Measurements from ENCODE around the gene RAB40A. TPM values are rescaled to one million over a fixed set of nuclear protein-coding genes. Genes with fewer than 3 reads are reported as not detected.

The RAB40A gene, protein sequence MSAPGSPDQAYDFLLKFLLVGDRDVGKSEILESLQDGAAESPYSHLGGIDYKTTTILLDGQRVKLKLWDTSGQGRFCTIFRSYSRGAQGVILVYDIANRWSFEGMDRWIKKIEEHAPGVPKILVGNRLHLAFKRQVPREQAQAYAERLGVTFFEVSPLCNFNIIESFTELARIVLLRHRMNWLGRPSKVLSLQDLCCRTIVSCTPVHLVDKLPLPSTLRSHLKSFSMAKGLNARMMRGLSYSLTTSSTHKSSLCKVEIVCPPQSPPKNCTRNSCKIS
- 1 to 10 TPM in 1 of 4 donors, under 1 TPM in 3; 0.66 to 1.7 (median 0.83) TPM for total RNA-seq
- polyA plus RNA-seq, result under 1 TPM in 1 of 3 donors, not detected in 2; 0.12 TPM

DNA sequence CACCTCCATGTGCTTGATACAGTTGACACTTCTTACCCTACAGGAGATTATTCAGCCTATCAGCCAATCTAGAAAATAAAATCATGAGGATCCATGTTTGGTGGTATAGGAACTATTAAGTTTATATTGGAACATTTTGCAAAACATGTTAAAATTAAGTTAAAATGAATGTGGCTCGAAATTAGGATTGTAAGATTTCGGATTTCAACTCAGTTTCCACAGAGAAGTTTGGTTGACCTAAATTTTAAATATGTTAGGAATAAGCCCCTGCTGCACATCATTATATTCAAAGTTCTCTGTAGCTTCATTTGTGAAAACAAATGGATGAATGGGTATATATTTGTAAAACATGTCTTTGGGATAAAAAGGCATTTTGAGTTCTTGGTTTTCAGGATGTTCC lies at the start of gene RAB40A:
TSS of gene RAB40A (minus strand) at position 101 of the 400 bp plus-strand sequence. CDS start 18,733 bp downstream, outside the sequence.
- Histone ChIP-seq H3K9me3 (no peaks in the 10 kb centered on the region), H3K4me3 (no peak within 1 kb of the TSS), H3K4me1 (no peaks in the 10 kb centered on the region), H3K27me3 (no peaks in the 10 kb centered on the region), H3K36me3 (no peaks in the 10 kb centered on the region), H3K27ac (no peak within 1 kb of the TSS)
- intact Hi-C loops (cut with DNase I), result no loop called here
- no peak for DNase-seq
- 86 to 87% methylated on average over 2 of the region's 2 CpGs for WGBS, 2 donors
- no peak for TF ChIP-seq POLR2A (IDR thresholded peaks at IDR 0.05)

DNA sequence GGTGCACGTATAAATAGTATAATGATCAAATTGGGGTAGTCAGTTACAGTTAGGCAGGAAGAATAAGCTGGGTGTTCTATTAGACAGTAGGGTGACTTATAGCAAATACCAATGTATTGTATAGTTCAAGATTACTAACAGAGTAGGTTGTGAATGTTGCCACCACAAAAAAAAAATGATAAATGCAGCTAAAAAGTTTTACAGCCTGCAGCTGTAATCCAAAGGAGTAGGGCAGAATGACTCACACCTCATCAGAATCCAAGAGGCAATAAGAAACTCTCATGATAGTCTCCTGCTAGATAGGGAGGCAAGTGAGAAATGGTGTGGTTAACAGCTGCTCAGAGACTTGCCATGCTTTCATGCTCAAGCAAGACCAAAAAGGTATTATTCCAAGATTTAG lies 46.5 kb upstream of the RAB40A start:
- Histone ChIP-seq H3K4me1 (no peaks in the 10 kb centered on the region), H3K4me3 (no peak overlapping the region), H3K27ac (no peak overlapping the region), H3K36me3 (no peaks in the 10 kb centered on the region), H3K27me3 (no peaks in the 10 kb centered on the region), H3K9me3 (no peaks in the 10 kb centered on the region)
- intact Hi-C loops (cut with DNase I), result no loop called here
- no peak for DNase-seq
- WGBS, 2 donors, result 46 to 64% methylated on average over 1 of the region's 1 CpG
- TF ChIP-seq, protein P1, sequence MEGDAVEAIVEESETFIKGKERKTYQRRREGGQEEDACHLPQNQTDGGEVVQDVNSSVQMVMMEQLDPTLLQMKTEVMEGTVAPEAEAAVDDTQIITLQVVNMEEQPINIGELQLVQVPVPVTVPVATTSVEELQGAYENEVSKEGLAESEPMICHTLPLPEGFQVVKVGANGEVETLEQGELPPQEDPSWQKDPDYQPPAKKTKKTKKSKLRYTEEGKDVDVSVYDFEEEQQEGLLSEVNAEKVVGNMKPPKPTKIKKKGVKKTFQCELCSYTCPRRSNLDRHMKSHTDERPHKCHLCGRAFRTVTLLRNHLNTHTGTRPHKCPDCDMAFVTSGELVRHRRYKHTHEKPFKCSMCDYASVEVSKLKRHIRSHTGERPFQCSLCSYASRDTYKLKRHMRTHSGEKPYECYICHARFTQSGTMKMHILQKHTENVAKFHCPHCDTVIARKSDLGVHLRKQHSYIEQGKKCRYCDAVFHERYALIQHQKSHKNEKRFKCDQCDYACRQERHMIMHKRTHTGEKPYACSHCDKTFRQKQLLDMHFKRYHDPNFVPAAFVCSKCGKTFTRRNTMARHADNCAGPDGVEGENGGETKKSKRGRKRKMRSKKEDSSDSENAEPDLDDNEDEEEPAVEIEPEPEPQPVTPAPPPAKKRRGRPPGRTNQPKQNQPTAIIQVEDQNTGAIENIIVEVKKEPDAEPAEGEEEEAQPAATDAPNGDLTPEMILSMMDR (IDR thresholded peaks at IDR 0.05), result no peak
- TF ChIP-seq POLR2AphosphoS5 (IDR thresholded peaks at IDR 0.05) (no peak), EP300 (IDR thresholded peaks at IDR 0.05) (no peak), POLR2A (IDR thresholded peaks at IDR 0.05) (no peak)

DNA sequence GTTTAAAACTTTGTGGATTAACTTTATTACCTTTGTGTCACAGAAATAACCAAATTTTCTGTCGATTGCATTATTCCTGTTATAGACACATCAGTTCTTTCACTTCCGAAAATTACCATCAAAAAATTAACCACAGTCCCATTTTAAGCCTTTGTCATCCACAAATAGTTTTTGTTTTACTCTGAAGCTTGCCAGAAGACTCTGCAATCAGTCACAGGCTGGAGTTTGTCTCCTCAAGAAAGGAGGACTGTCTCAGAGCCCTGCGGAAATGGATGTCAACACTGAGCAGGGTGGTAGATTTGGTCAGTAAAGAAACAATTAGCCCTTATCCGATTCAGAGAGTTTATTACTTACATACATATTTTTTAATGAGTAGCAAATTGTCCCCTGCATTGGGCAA lies 45.9 kb upstream of the RAB40A start:
- TF ChIP-seq, protein P1 (IDR thresholded peaks at IDR 0.05), result no peak
- TF ChIP-seq POLR2AphosphoS5 (IDR thresholded peaks at IDR 0.05) (no peak), EP300 (IDR thresholded peaks at IDR 0.05) (no peak), POLR2A (IDR thresholded peaks at IDR 0.05) (no peak)
- Histone ChIP-seq H3K27ac (no peak overlapping the region), H3K9me3 (no peaks in the 10 kb centered on the region), H3K4me1 (no peaks in the 10 kb centered on the region), H3K27me3 (no peaks in the 10 kb centered on the region), H3K4me3 (no peak overlapping the region), H3K36me3 (no peaks in the 10 kb centered on the region)
- intact Hi-C loops (cut with DNase I), result no loop called here
- 74 to 76% methylated on average over 4 of the region's 4 CpGs for WGBS, 2 donors
- no peak for DNase-seq

DNA sequence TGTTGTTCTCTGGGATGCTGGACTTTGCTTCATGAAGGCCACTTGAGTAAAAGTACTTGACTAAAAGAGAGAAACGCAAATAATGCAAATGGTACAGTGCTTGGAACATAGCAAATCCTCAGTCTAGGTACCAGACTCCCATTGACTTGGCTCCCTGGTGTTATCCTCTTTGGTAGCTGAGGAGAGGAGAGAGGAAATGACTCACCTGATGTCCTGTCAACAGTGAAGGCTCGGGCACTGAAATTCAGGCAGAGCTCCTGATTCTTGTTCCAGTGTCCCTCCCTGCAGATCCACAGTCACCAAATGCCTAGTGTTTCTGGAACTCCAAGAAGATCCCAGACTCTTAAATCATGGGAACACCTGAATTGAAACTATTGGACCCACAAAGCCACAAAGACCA lies 43.5 kb upstream of the RAB40A start:
- Histone ChIP-seq H3K27ac (no peak overlapping the region), H3K9me3 (no peaks in the 10 kb centered on the region), H3K4me1 (no peaks in the 10 kb centered on the region), H3K36me3 (no peaks in the 10 kb centered on the region), H3K4me3 (no peak overlapping the region), H3K27me3 (no peaks in the 10 kb centered on the region)
- TF ChIP-seq EP300 (IDR thresholded peaks at IDR 0.05) (no peak), POLR2A (IDR thresholded peaks at IDR 0.05) (no peak), POLR2AphosphoS5 (IDR thresholded peaks at IDR 0.05) (no peak)
- TF ChIP-seq, protein P1 (IDR thresholded peaks at IDR 0.05), result no peak
- WGBS, 2 donors, result 80 to 98% methylated on average over 2 of the region's 2 CpGs
- intact Hi-C loops (cut with DNase I), result no loop called here
- DNase-seq, result no peak

DNA sequence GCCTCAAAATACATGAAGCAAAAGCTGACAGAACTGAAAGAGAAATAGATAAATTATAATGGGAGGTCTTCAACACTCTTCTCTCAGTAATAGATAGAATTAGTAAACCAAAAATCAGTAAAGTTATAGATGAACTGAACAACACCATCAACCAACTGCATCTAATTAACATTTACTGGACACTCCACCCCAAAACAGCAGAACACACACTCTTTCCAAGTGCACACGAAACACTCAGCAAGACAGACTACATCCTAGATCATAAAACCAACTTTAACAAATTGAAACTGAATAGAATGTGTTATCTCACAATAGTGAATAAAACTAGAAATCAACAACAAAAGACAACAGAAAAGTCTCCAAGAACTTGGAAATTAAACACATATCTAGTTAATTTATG lies 41.0 kb upstream of the RAB40A start:
- no peak for TF ChIP-seq EP300 (IDR thresholded peaks at IDR 0.05)
- TF ChIP-seq POLR2A (IDR thresholded peaks at IDR 0.05), result no peak
- TF ChIP-seq POLR2AphosphoS5 (IDR thresholded peaks at IDR 0.05), result no peak
- TF ChIP-seq, protein P1 (IDR thresholded peaks at IDR 0.05), result no peak
- intact Hi-C loops (cut with DNase I), result no loop called here
- Histone ChIP-seq H3K9me3 (no peaks in the 10 kb centered on the region), H3K4me1 (no peaks in the 10 kb centered on the region), H3K27ac (no peak overlapping the region), H3K27me3 (no peaks in the 10 kb centered on the region), H3K4me3 (no peak overlapping the region), H3K36me3 (no peaks in the 10 kb centered on the region)
- DNase-seq, result no peak
- WGBS, 2 donors, result 50 to 67% methylated on average over 1 of the region's 1 CpG
